PC-9 (cell line): ENCODE measurements around the gene BAIAP3.

ENCODE experiments used
- EZH2 ChIP-seq: fragments of 200-600 bp; sonication (generic); IDR thresholded peaks from 2 replicates; pipeline ENCODE4 v1.8.0; 2017; ENCODE audit warnings: antibody characterized with exemption, low read depth
- TF ChIP-seq, protein P1 (sequence below): fragments of 200-600 bp; sonication (generic); conservative IDR thresholded peaks from 2 replicates; pipeline ENCODE4 v1.6.1; 2017; ENCODE audit warnings: mixed run types, antibody characterized with exemption, mild to moderate bottlenecking, moderate library complexity

DNA sequence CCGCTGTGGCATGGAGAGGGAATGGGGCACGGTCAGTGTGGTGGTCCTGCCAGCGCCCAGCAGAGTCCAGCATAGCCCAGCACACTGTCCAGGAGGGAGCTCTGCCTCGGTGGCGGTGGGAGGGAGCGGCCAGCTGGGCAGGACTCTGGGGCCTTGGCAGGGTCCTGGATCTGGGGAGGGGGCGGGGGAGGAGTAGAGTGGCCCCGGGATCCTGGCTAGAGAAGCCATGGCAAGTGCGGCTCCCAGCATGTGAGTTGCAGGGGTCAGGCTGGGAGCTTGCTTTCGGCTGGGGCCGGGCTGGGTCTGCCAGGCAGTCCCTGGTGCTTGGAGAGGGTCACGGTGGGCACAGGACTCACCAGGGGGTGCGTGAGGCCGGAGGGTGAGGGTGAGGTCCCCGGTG lies 22.1 kb downstream of the BAIAP3 start:
- TF ChIP-seq, protein P1, sequence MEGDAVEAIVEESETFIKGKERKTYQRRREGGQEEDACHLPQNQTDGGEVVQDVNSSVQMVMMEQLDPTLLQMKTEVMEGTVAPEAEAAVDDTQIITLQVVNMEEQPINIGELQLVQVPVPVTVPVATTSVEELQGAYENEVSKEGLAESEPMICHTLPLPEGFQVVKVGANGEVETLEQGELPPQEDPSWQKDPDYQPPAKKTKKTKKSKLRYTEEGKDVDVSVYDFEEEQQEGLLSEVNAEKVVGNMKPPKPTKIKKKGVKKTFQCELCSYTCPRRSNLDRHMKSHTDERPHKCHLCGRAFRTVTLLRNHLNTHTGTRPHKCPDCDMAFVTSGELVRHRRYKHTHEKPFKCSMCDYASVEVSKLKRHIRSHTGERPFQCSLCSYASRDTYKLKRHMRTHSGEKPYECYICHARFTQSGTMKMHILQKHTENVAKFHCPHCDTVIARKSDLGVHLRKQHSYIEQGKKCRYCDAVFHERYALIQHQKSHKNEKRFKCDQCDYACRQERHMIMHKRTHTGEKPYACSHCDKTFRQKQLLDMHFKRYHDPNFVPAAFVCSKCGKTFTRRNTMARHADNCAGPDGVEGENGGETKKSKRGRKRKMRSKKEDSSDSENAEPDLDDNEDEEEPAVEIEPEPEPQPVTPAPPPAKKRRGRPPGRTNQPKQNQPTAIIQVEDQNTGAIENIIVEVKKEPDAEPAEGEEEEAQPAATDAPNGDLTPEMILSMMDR: no peak
- TF ChIP-seq EZH2: no peak
